ENCODE measurements around the gene DSN1.
"Not testable (repeated sequence)": the region's sequence is repeated elsewhere in the genome, so short reads cannot be mapped to it uniquely, and the experiment has no call there.

DSN1 gene, protein sequence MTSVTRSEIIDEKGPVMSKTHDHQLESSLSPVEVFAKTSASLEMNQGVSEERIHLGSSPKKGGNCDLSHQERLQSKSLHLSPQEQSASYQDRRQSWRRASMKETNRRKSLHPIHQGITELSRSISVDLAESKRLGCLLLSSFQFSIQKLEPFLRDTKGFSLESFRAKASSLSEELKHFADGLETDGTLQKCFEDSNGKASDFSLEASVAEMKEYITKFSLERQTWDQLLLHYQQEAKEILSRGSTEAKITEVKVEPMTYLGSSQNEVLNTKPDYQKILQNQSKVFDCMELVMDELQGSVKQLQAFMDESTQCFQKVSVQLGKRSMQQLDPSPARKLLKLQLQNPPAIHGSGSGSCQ

DNA sequence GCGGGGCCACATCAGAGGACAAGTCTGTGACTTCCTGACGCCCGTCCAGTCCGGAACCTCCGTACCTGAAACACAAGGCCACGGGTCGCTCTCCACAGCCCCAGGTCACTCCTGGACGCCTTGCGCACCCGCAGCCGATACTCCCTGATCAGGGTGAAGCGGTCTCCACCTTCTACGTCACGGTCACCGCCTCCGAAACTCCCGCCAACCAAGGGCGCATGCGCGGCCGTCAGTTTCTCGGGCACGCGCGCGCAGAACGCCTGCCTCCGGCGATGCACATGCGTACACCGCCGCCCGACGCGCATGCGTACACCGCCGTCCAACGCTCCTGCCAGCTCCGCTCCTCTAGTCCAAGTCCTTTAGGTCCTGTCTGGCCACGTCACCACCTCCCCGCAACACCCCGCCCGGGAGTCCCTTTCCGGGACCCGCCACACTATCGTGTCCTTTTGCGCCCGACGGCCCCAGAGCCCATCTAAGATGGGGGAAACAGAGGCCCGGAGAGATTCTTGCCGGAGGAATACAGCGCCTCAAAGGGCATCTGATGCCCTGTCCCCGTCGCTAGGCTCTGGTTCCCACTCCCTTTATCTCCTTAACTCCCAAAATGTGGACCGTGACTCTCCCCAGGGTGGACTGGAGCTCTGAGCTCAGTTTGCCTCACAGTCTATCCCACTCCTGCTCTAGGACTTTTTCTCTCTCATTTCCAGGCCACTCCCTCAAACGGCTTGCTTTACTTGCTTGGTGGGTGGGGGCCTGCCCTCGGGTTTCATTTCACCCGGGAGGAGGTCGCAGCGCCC lies at the start of gene DSN1:
Gene DSN1 (minus strand): TSS at position 167 of the 794 bp plus-strand sequence. CDS start 2,305 bp downstream, outside the sequence.
- peak; percentile 90 to 91 for DNase-seq (ENCODE audit: low read depth in 2 of 2)

DNA sequence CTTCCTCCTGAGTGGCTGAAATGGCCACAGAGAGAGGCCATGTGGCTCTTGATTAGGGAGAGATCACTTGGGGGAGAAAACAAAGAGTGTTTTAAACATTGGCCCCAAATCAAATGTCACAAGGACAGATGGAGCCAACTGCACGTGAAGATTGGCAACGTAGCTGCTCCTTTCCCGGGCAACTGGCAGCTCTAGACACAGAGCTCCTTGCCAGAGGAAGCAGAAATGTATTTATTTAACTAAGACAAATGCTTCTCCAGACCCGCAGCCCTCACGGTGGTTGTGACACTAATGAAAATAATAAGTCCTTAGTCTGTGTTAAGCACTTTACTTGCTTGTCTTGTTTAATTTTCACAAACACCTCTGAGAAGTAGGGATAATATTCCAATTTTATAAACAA lies 49.6 kb upstream of the DSN1 start:
- no peak for DNase-seq (ENCODE audit: low read depth in 2 of 2)

DNA sequence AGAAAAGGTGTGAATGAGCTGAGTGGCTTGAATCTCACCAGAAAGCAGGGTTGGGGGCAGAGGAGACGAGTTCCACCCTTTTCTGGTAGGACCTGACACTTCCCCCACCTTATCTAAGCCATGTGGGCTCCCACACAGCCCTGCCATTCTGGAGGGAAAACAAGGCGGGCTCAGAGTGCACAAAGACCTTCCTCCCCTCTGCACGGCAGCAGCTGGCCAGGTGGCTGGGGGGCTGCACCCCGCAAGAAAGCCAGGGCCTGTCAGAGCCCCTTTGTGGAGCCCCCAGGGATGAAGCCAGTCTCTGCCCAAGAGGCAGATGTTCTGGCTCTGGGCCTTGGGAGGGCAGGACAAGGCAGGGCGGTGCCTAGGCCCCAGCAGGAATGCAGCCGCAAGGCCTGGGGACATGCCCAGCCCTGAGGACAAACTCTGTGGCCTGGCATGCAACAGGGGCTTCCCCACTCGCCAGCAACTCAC lies 48.4 kb upstream of the DSN1 start:
- no peak for DNase-seq (ENCODE audit: low read depth in 2 of 2)

DNA sequence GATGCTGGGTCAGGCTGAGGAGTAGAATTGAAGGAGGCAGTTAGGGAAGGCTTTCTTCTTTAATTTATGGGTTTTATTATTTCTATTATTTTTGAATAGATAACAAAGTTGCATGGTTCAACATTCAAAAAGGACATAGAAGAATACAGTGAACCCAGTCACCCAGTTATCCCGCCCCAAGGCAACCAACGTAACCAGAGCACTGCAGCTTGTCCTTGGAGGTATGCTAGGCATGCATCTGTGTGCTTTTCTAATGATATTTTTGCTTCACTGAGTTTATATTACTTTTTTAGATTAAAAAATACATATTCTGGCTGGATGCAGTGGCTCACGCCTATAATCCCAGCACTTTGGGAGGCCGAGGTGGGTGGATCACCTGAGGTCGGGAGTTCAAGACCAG lies 47.4 kb upstream of the DSN1 start:
- DNase-seq (ENCODE audit: low read depth in 2 of 2) = no peak

DNA sequence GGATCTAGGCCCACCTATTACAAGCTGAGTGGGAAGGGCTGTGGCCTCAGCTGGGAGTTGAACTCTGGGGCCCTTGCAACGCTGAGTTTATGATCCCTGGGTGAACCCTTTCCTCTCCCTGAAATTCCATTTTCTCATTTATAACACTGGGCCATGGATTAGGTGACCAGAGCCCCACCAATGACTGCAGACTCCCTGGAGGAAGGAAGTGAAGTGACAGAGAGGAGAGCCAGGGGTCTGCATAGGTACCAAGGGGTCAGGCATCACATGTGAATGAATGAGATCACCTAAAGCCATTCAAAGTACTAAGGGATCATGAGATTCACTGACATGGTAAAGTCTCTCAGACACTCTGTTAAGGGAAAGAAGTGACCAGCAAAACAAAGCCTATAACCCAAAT lies 46.5 kb upstream of the DSN1 start:
- no peak for DNase-seq (ENCODE audit: low read depth in 2 of 2)

DNA sequence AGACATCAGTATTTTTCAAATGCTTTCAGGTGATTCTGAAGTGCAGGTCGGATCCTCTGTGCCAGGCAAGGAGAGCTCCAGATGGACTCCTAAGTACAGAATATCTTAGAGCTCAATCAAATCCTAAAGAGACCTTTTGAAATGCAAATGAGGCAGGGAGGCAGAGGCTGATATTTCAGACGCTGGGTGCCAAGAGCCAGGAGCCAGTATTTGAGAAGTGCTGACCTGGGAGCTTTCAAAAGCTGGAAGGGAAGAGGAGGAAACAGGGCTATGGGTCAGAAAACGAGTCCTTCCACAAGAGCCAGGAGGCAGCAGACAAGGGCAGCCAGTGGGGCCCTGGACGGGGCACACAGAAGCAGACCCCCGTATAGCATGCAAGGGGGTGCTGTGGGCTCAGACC lies 46.1 kb upstream of the DSN1 start:
- no peak for DNase-seq (ENCODE audit: low read depth in 2 of 2)

DNA sequence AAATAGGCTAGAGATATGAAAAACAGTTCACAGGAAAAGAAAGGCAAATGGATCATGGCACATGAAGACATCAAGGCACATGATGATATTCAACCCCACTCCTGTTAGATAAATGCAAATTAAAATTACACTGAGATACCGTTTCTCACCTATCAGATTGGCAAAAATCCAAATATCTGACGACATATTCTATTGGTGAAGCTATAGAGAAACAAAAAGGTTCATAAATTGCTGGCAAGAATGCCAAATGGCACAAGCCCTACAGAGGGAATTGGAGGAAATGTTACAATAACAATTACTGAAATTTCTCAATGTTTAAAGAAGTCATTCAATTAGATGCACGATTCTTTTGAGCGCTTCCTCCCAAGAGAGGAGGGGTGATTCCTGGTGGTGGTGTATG lies 45.3 kb upstream of the DSN1 start:
- DNase-seq (ENCODE audit: low read depth in 2 of 2) = no peak

DNA sequence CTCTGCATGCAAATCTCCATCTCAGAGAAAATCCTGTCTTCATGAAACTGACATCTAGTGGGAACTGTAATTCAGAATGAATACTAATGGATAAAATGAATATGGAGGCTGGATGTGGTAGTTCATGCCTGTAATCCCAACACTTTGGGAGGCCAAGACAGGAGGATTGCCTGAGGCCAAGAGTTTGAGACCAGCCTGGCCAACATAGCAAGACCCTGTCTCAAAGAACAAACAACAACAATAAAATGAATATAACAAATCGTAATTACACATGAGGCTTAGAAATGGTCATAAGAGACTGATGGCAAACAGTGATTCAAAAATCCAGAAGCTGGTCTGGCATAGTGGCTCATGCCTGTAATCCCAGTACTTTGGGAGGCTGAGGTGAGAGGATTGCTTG lies 44.6 kb upstream of the DSN1 start:
- DNase-seq (ENCODE audit: low read depth in 2 of 2) = no peak

DNA sequence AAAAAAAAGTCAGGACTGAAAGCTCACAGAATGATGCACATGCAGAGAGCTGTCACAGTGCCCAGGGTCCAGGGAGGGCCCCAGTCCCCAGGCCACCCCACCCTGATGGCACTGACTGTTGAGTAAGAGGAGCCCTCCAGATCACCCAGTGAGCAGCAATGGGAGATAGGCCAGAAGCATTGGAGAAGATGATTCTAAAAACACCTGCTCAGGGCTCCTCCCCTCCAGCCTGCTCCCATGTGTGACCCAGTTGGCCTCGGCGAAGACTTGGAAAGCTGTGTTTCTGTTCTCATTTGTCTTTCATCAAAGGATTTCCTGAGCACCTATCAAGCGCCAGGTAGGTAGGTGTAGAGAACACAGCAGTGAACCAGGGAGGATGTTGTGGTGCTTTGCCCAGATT lies 43.9 kb upstream of the DSN1 start:
- DNase-seq (ENCODE audit: low read depth in 2 of 2) = no peak

DNA sequence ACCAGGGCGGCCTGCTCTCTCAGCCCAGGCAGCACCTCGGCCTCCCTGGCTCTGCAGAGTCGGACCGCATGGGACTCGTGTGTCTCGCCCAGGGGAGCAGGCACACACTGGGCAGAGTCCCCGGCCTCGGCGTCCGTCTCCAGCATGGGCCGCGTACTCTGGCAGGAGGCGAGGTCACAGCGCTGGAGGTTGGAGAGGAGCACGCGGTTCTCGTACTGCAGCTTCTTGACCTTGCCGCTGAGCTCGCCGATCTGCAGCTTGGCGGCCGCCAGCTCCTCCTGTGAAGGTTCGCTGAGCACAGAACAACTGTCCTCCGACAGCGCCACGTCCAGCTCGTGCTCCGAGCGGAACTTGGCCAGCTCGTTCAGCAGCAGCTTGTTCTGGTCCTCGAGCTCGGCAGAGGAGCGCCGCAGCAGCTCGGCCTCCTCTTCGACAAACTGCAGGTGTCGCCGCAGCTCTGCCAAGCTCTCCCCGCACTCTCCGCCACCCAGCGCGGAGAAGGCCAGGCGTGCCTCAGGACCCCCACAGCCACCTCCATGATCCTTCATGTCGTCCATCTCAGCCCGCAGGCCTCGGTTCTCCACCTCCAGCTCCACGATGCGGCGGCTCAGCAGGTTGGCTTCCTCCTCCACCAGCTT lies 42.0 kb upstream of the DSN1 start:
- no peak for DNase-seq (ENCODE audit: low read depth in 2 of 2)

DNA sequence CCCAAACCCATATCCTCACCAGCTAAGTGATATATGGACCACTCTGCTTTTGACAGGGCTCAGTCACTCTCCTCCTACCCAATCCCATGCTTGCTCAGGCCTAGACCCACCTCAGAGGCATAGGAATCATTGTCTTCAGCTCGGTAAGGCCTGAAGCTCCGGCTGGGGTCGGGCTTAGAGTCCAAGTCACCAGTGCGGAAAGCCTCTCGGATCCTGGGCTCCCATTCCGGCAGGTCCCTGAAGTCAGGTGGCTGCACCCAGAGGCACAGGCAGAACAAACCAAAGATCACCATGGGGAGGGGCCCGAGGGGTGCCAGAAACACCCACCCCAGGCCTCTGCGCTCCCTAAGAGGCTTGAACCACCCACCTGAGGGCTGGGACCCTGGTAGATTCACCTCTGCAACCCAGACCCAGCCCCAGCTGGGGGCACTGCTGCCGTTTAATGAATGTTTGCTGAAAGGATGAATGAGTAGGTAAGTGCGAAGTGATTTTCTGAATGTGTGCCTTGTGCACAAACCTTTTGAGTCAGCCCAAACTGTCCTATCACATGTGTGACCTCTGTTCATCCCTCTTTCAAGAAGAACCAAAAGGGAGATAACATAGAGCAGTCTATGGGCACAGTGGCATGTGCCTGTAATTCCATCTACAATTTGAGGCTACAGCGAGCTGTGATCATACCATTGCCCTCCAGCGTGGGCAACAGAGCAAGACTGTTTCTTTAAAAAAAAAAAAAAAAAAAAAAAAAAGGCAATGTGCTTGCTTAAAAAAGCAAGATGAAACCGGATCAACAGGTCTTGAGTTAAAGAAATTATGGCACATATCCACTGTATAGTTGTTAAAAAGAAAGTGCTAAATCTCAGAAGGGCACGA lies 39.3 kb upstream of the DSN1 start:
- DNase-seq (ENCODE audit: low read depth in 2 of 2) = no peak

DNA sequence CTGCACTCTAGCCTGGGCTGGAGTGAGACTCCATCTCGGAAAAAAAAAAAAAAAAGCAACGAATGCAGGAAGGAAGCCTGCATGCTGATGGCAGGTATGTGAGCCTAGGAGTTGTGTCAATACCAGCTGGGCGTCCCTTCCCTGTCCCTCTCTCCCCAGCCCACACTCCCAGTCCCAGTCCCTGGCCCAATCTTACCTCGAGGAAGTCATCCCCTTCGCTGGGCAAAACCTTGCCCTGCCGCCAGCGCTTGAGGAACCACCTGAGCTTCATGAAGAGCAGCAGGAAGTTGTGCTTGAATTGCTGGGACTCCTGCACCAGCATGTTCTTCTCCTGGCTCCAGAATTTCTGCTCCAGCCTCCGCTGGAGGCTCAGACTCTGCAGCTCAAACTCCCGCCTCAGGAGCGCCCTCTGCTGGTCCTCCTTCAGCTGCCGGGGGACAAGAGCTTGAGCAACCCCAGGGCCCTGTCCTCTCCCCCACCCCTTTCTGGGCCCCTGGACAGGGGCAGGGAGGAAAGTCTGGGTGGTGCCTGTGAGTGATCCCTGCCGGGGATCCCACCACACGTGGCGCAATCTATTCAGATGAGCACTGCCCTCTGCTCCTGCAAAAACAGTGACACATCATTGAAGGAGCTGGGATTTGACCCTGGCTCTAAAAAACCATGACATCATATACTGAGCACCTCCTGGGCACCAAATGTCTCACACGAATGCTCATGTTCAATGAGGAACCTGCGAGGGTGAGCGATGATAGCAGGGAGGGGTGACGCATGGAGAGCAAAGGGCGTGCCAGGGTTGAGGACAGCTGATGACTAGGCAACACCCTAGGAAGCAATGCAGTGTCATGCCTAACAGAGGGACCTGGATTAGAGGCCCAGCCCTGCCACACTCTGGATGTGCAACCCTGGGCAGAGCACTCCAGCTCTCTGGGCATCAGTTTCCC lies 35.0 kb upstream of the DSN1 start:
- peak in 1 of 2 experiments; percentile 6 for DNase-seq (ENCODE audit: low read depth in 2 of 2)

DNA sequence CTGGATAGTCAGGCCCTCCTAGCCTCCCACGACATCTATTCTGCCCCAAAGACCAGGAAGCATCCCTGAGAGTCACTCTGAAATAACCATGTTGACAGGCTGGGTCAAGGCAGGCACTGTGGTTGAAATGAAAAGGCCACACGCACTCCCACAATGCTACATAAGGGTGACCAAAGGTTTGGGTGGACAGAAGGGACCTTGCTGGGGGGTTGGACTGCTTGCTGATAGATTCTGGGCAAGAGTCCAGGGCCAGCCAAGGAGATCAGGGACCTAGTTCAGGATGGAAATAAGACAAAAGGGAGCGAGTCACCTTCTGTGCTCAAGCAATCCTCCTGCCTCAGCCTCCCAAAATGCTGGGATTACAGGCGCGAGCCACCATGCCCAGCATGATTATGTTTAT lies 32.5 kb upstream of the DSN1 start:
- no peak for DNase-seq (ENCODE audit: low read depth in 2 of 2)

DNA sequence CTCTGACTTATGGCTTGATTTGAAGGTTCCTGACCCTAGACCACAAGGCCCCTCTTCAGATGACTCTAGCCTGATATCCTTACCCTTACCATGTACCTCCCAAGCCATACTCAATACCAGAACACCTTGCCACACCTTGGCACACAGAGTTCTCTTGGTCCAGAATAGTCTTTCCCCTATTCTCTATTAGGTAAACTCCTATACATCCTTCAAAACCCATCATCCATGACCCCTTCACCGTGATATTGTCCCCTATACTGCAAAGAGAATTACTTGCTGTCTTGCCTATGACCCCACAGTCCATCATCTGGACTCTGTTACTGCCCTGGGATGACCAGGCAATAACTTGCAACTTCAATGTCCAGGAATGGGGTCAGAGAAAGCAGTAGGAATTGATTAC lies 31.8 kb upstream of the DSN1 start:
- no peak for DNase-seq (ENCODE audit: low read depth in 2 of 2)

DNA sequence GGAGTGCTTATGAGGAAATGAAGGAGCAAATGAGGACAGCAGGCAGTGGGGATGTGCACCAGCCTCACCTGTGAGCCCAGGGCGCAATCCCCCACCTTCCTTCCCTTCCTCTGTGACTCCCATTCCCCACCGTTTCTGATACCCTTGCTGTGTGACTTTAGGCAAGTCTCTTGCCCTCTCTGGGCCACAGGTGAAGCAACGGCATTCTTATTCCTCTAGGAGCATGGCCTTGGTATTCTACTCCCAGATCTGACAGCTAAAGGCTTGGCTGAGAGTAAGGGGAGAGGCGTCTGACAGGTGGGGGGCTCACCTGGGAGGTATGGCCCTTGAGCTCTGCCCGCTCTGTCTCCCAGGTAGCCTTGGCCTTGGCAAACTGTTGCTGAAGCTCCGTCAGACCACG lies 30.9 kb upstream of the DSN1 start:
- DNase-seq (ENCODE audit: low read depth in 2 of 2) = no peak

DNA sequence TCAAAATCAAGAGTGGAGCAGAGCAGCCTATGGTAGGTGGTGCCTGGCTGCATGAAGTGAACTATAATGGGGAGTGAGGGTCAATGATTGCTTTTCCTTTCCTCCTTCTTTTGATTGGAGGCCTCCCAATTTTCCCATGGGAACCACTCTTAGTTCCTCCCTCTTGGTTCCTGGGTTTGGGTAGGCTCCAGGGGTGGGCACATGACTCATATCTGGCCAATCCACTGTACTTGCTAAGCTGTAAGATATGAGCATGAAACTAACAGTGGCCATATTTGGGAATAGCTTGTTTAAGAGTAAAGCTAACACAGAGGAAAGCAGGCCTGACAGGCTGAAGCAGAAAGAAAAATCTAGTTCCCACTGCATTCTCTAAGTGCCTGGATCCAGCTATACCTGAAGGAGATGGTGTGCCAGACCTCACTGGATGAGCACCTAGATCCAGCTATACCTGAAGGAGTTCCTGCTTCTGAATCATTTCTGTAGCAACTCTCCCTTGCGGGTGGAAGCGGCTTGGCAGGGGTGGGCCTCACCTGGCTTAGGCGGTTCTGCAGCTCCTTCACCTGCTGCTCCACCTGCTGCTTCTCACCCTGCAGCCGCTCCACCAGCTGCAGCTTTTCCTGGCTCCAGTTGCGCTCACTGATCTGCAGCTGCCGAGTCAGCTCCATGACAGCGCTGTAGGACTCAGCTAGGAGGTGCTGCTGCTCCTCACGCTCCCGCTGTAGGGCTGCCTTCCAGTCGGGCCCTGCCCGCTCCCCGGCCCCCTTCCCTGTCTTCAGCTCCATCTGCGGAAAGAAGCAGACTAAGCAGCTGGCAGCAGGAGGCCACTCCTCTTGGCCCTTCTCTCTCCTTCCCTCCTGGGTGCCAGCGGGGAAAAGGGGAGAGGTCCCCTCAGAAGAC lies 29.0 kb upstream of the DSN1 start:
- DNase-seq (ENCODE audit: low read depth in 2 of 2) = peak; percentile 13 to 29

DNA sequence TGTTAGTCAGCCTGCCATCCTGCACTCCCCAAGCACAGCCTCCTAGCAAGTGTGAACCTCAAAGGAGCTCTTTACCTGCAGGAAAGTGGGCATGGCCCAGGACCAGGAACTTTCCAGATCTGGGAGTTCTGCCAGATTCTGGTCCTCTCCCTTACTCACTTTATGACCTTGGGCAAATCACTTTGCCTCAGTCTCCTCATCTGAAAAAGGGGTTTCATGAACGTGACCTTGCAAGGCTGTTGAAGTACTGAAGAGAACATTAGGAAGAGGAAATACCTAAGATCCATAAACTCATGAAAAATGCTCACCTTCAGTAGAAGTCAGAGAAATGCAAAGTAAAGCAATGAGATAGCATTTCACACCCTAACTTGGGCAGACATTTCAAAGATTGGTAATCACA lies 26.8 kb upstream of the DSN1 start:
- no peak for DNase-seq (ENCODE audit: low read depth in 2 of 2)

DNA sequence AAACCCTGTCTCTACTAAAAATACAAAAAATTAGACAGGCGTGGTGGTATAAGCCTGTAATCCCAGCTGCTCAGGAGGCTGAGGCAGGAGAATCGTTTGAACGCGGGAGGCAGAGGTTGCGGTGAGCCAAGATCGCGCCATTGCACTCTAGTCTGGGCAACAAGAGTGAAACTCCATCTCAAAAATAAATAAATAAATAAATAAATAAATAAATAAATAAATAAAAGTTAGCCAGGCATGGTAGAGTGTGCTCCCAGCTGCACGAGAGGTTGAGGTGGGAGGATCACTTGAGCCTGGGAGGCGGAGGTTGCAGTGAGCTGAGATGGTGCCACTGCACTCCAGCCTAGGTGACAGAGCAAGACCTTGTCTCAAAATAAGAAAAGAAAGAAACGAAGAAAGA lies 25.8 kb upstream of the DSN1 start:
- DNase-seq (ENCODE audit: low read depth in 2 of 2) = not testable (repeated sequence)

DNA sequence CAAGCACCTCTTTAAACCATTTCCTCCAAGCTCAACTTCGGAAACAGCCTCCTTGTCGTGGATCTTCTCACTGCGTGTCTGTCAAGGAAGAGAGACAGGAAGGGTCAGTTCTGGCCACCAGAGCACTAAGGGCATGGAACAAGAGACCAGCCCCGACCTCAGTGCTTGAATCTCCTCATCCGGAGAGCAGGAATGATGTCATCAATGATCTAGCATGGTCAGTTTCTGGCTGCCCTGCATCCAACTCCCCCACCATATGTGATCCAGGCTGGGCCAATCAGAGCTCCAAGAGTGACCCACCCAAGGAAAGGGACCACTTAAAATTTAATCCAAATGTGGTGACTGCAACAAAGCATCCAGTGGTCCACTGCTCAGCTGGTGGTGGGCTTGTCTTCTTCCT lies 23.3 kb upstream of the DSN1 start:
- no peak for DNase-seq (ENCODE audit: low read depth in 2 of 2)

DNA sequence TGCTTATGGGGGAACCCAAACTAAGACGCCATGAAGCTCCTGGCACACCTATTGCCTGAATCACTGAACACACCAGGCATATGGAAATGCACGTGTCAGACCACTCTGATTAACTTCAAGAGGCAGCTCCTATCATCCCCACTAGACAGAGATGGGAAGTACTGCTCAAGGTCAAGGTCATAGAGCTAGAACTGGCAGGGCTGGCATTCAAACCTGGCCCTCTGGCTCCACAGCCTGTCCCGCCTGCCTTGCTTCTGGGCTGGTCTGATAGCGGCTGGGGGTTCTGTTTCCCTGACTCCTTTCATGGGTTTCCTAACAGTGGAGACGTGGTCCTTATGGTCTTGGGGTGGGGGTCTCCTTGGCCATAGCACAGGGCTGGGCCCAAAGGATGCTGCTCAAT lies 22.6 kb upstream of the DSN1 start:
- no peak for DNase-seq (ENCODE audit: low read depth in 2 of 2)
